ENCODE results near the gene TLX1. TPM values are rescaled to one million over a fixed set of nuclear protein-coding genes. Genes with fewer than 3 reads are reported as not detected.
A peak's percentile ranks its signal among the peaks of the same experiment; 100 is the strongest.

The TLX1 gene
- total RNA-seq, 1 donor from 2014 or later, result not detected

- no peak for TF ChIP-seq POLR2A (IDR thresholded peaks at IDR 0.05)
- TF ChIP-seq, protein P1, sequence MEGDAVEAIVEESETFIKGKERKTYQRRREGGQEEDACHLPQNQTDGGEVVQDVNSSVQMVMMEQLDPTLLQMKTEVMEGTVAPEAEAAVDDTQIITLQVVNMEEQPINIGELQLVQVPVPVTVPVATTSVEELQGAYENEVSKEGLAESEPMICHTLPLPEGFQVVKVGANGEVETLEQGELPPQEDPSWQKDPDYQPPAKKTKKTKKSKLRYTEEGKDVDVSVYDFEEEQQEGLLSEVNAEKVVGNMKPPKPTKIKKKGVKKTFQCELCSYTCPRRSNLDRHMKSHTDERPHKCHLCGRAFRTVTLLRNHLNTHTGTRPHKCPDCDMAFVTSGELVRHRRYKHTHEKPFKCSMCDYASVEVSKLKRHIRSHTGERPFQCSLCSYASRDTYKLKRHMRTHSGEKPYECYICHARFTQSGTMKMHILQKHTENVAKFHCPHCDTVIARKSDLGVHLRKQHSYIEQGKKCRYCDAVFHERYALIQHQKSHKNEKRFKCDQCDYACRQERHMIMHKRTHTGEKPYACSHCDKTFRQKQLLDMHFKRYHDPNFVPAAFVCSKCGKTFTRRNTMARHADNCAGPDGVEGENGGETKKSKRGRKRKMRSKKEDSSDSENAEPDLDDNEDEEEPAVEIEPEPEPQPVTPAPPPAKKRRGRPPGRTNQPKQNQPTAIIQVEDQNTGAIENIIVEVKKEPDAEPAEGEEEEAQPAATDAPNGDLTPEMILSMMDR (IDR thresholded peaks at IDR 0.05), result no peak
- intact Hi-C loops (cut with DNase I), result no loop called here
- Histone ChIP-seq H3K9me3 (no peaks in the 10 kb centered on the region), H3K27ac (no peak overlapping the region), H3K4me3 (no peak overlapping the region), H3K36me3 (no peaks in the 10 kb centered on the region), H3K4me1 (peaks cover 29% of the 10 kb centered on the region), H3K27me3 (peaks cover 17% of the 10 kb centered on the region)
- DNase-seq (ENCODE audit: extremely low spot score in 2 of 2), result peak in 1 of 2 donors; percentile 95
Observed at GRCh38 chr10:101132636-101133473, 1.8 kb downstream of the TLX1 start.

- H3K27me3 ChIP-seq, result peaks cover 19% of the 10 kb centered on the region
- TF ChIP-seq POLR2A (IDR thresholded peaks at IDR 0.05) (no peak), POLR2AphosphoS5 (IDR thresholded peaks at IDR 0.05; ENCODE audit: insufficient read depth in 1 of 2, low read depth in 1 of 2) (no peak)
- peak in 1 of 2 donors; percentile 91 for DNase-seq (ENCODE audit: extremely low spot score in 2 of 2)
- peaks cover 29% of the 10 kb centered on the region for H3K4me1 ChIP-seq
- H3K27ac ChIP-seq, result no peak overlapping the region
- peak overlapping the region in 1 of 2 donors; percentile 9 for H3K4me3 ChIP-seq
- intact Hi-C loops (cut with DNase I), result no loop called here
- H3K9me3 ChIP-seq, result no peaks in the 10 kb centered on the region
- H3K36me3 ChIP-seq, result no peaks in the 10 kb centered on the region
Observed at GRCh38 chr10:101133489-101134298, 2.6 kb downstream of the TLX1 start.

- Histone ChIP-seq H3K4me3 (peak overlapping the region in 1 of 2 donors; percentile 9), H3K36me3 (no peaks in the 10 kb centered on the region), H3K27me3 (peaks cover 24% of the 10 kb centered on the region), H3K9me3 (no peaks in the 10 kb centered on the region), H3K4me1 (peaks cover 31% of the 10 kb centered on the region), H3K27ac (no peak overlapping the region)
- intact Hi-C loops (cut with DNase I), result no loop called here
- no peak for DNase-seq (ENCODE audit: extremely low spot score in 2 of 2)
- no peak for TF ChIP-seq POLR2AphosphoS5 (IDR thresholded peaks at IDR 0.05; ENCODE audit: insufficient read depth in 1 of 2, low read depth in 1 of 2)
- TF ChIP-seq POLR2A (IDR thresholded peaks at IDR 0.05), result no peak
- TF ChIP-seq, protein P1 (IDR thresholded peaks at IDR 0.05), result no peak
Observed at GRCh38 chr10:101134299-101135127, 3.4 kb downstream of the TLX1 start.

DNA sequence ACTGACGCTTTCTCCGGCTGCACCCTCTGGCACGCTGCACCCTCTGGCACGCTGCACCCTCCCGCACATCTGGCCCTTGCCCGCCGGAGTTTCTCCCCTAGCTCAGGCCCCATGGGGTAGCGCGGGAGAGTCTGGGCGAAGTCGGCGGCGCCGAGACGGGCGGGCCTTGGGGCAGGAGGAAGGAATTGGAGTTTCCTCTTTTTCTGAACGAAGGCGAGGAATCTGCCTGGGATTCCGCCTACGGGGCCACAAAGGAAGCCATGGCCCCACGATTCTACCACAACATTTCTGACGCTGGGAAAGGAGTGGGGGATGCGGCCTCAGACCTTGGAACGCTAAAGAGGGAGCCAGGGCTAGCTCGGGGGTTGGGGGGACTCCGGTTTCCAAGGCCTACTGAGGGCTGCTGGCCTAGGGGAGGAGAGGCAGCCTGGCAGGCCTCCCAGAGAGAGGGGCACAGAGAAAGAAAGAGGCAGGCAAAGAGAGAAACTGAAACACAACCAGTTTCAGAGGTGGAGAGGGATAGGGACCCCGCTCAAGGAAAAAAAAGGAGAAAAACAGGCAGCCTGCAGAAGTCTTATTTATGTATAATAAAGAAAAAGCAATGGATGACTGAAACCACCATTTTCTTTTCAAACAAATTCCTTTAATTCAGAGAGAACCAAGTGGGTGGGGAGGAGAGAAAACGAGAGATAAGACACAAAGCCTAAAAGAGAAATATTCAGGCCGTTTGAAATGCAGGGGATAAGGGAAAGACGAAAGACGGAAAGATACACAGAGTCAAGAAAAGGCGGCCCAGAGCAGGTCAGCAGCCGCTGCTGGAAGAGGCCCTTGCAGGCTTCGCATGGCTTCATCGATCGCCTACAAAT is 4.3 kb downstream of the TLX1 start:
- peaks cover 40% of the 10 kb centered on the region for H3K4me1 ChIP-seq
- peak overlapping the region in 1 of 2 donors; percentile 9 for H3K4me3 ChIP-seq
- no peak overlapping the region for H3K27ac ChIP-seq
- peaks cover 24% of the 10 kb centered on the region for H3K27me3 ChIP-seq
- no peaks in the 10 kb centered on the region for H3K36me3 ChIP-seq
- no peak for DNase-seq (ENCODE audit: extremely low spot score in 2 of 2)
- no peak for TF ChIP-seq POLR2A (IDR thresholded peaks at IDR 0.05)
- TF ChIP-seq, protein P1 (IDR thresholded peaks at IDR 0.05), result no peak
- no peak for TF ChIP-seq POLR2AphosphoS5 (IDR thresholded peaks at IDR 0.05; ENCODE audit: insufficient read depth in 1 of 2, low read depth in 1 of 2)
- intact Hi-C loops (cut with DNase I), result no loop called here
- no peaks in the 10 kb centered on the region for H3K9me3 ChIP-seq
